ENCODE data around the gene UBAP2.

- TF ChIP-seq POLR2A (IDR thresholded peaks at IDR 0.05; ENCODE audit: low read depth, low read length): no peak
- no peak for TF ChIP-seq POLR2AphosphoS5 (IDR thresholded peaks at IDR 0.05; ENCODE audit: low read depth, low read length)
- no peak for TF ChIP-seq POU2F2 (IDR thresholded peaks at IDR 0.05; ENCODE audit: low read depth, low read length)
- TF ChIP-seq TAF1 (IDR thresholded peaks at IDR 0.05; ENCODE audit: low read depth, low read length): no peak
Observed at GRCh38 chr9:34025062-34025461, 23.6 kb downstream of the UBAP2 start.
